Measurements from ENCODE around the gene EDIL3. TPM values are rescaled to one million over a fixed set of nuclear protein-coding genes. Genes with fewer than 3 reads are reported as not detected.

The EDIL3 gene
- total RNA-seq, 1 experiment from 2014 or later = not detected

DNA sequence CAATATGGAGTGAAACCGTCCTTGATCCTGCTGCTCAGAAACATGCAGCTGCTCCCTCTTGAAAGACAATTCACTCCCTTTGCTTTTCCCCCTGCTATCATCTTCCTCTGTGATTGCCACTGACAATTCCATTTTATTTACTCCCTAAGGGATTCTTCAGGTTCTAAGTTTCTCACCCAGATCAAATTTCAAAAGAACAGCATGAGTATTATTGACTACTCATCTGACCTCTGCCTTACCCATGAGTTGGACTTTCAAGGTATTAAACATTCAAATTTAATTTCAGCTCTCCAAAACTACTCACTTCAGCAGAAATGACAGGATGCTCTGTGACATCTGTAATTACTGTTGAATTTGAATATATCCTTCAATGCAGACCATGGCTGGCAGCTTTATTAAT lies 427.5 kb downstream of the EDIL3 start:
- H3K27me3 Mint-ChIP-seq (ENCODE audit: insufficient read depth, unreplicated experiment) = peaks cover 63% of the 10 kb centered on the region
- H3K4me3 Mint-ChIP-seq (ENCODE audit: unreplicated experiment) = no peak overlapping the region
- no peak overlapping the region for H3K27ac Mint-ChIP-seq (ENCODE audit: low read depth, unreplicated experiment)
- H3K9me3 Mint-ChIP-seq (ENCODE audit: unreplicated experiment) = no peaks in the 10 kb centered on the region
- no peaks in the 10 kb centered on the region for H3K36me3 Mint-ChIP-seq (ENCODE audit: insufficient read depth, unreplicated experiment)
- DNase-seq (ENCODE audit: unreplicated experiment) = no peak
- ChIA-PET POLR2A (no interaction called here), CTCF (interaction anchor here (1.6 kb wide), 1 partner anchor 30 kb away, joined by 4 read pairs; no protein-coding TSS in a partner anchor)
- no peaks in the 10 kb centered on the region for H3K4me1 Mint-ChIP-seq (ENCODE audit: insufficient read depth, unreplicated experiment)
- intact Hi-C loops (cut with micrococcal nuclease) = no loop called here
- no TSS peak for BruUV-seq (replicated peaks)
- TF ChIP-seq, protein P1, sequence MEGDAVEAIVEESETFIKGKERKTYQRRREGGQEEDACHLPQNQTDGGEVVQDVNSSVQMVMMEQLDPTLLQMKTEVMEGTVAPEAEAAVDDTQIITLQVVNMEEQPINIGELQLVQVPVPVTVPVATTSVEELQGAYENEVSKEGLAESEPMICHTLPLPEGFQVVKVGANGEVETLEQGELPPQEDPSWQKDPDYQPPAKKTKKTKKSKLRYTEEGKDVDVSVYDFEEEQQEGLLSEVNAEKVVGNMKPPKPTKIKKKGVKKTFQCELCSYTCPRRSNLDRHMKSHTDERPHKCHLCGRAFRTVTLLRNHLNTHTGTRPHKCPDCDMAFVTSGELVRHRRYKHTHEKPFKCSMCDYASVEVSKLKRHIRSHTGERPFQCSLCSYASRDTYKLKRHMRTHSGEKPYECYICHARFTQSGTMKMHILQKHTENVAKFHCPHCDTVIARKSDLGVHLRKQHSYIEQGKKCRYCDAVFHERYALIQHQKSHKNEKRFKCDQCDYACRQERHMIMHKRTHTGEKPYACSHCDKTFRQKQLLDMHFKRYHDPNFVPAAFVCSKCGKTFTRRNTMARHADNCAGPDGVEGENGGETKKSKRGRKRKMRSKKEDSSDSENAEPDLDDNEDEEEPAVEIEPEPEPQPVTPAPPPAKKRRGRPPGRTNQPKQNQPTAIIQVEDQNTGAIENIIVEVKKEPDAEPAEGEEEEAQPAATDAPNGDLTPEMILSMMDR (IDR thresholded peaks at IDR 0.05; ENCODE audit: unreplicated experiment) = no peak

DNA sequence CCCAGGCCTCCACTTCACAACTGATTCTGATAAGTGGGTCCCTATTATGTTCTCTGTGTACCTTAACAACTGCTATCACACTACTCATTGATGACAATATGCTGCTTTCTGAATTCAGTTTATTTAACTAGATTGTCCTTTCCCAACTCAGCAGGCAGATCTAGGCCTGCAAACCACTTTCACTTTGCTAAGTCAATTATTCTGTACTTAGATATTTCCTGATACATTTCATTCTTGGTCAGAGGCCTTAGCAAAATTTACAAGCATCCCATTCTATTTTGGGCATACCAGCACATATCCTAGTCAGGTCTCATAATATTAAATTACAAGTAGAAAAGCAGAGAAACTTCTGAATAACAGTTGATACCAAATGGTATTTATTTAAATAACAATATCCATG lies 428.3 kb downstream of the EDIL3 start:
- POLR2A ChIA-PET = no interaction called here
- BruUV-seq (replicated peaks) = no TSS peak
- TF ChIP-seq, protein P1 (IDR thresholded peaks at IDR 0.05; ENCODE audit: unreplicated experiment) = no peak

DNA sequence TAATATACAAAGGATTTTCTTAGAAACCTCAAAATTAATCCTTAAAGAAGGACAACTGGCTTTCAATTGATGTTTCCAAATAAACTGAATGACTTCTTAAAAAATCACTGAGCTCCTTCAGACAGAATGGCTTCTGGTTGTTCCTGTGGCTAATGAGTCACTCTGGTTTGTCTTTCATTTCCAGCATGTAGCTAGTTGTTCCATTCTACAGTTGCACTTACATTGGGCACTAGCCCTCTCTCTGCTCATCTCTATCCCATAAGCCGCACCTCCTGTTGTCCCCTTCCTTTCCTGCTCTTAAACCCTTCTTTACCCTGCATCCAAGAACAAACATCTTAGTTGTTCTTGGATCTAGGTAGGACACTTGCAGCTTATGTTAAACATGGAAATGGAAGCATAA lies 428.8 kb downstream of the EDIL3 start:
- H3K27me3 Mint-ChIP-seq (ENCODE audit: insufficient read depth, unreplicated experiment) = peaks cover 63% of the 10 kb centered on the region
- H3K27ac Mint-ChIP-seq (ENCODE audit: low read depth, unreplicated experiment) = no peak overlapping the region
- no peaks in the 10 kb centered on the region for H3K4me1 Mint-ChIP-seq (ENCODE audit: insufficient read depth, unreplicated experiment)
- intact Hi-C loops (cut with micrococcal nuclease) = no loop called here
- TF ChIP-seq, protein P1 (IDR thresholded peaks at IDR 0.05; ENCODE audit: unreplicated experiment) = no peak
- H3K36me3 Mint-ChIP-seq (ENCODE audit: insufficient read depth, unreplicated experiment) = no peaks in the 10 kb centered on the region
- no peak overlapping the region for H3K4me3 Mint-ChIP-seq (ENCODE audit: unreplicated experiment)
- BruUV-seq (replicated peaks) = no TSS peak
- POLR2A ChIA-PET = interaction anchor here (0.6 kb wide), 1 partner anchor 186 kb away, joined by 3 read pairs; no protein-coding TSS in a partner anchor
- no peak for DNase-seq (ENCODE audit: unreplicated experiment)
- H3K9me3 Mint-ChIP-seq (ENCODE audit: unreplicated experiment) = no peaks in the 10 kb centered on the region
- CTCF ChIA-PET = no interaction called here

More for the DNA sequence above, 428.3 kb downstream of the EDIL3 start:
- intact Hi-C loops (cut with micrococcal nuclease) = no loop called here
- no peaks in the 10 kb centered on the region for H3K9me3 Mint-ChIP-seq (ENCODE audit: unreplicated experiment)
- no peak for DNase-seq (ENCODE audit: unreplicated experiment)
- CTCF ChIA-PET = no interaction called here
- H3K27me3 Mint-ChIP-seq (ENCODE audit: insufficient read depth, unreplicated experiment) = peaks cover 63% of the 10 kb centered on the region
- no peak overlapping the region for H3K4me3 Mint-ChIP-seq (ENCODE audit: unreplicated experiment)
- no peak overlapping the region for H3K27ac Mint-ChIP-seq (ENCODE audit: low read depth, unreplicated experiment)
- H3K4me1 Mint-ChIP-seq (ENCODE audit: insufficient read depth, unreplicated experiment) = no peaks in the 10 kb centered on the region
- no peaks in the 10 kb centered on the region for H3K36me3 Mint-ChIP-seq (ENCODE audit: insufficient read depth, unreplicated experiment)

DNA sequence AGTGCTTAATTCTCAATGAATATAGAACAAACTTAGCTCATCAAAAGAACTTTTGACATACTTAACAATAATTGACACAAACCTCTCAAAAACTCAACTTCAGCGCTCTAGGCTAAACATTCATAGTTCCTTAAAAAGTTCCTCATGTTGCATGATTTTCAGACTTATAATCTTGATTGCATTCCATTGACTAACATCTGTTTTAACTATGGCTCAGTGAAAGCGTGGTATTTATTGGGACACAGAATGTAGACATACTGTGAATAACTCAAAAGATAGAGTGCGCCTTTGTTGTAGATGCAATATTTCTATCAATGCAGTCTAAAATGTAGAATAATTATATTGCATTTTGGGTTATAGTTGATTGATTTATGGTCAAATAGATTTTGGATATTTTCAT lies 436.9 kb downstream of the EDIL3 start:
- no peak for DNase-seq (ENCODE audit: unreplicated experiment)
- ChIA-PET POLR2A (interaction anchor here (0.7 kb wide), 1 partner anchor 25 kb away, joined by 4 read pairs; no protein-coding TSS in a partner anchor), CTCF (interaction anchor here (1.4 kb wide), 1 partner anchor 21 kb away, joined by 4 read pairs; no protein-coding TSS in a partner anchor)
- no peaks in the 10 kb centered on the region for H3K9me3 Mint-ChIP-seq (ENCODE audit: unreplicated experiment)
- intact Hi-C loops (cut with micrococcal nuclease) = no loop called here
- BruUV-seq (replicated peaks) = no TSS peak
- H3K36me3 Mint-ChIP-seq (ENCODE audit: insufficient read depth, unreplicated experiment) = no peaks in the 10 kb centered on the region
- H3K27ac Mint-ChIP-seq (ENCODE audit: low read depth, unreplicated experiment) = no peak overlapping the region
- H3K4me1 Mint-ChIP-seq (ENCODE audit: insufficient read depth, unreplicated experiment) = no peaks in the 10 kb centered on the region
- peaks cover 64% of the 10 kb centered on the region for H3K27me3 Mint-ChIP-seq (ENCODE audit: insufficient read depth, unreplicated experiment)
- TF ChIP-seq, protein P1 (IDR thresholded peaks at IDR 0.05; ENCODE audit: unreplicated experiment) = no peak
- H3K4me3 Mint-ChIP-seq (ENCODE audit: unreplicated experiment) = no peak overlapping the region
